Spleen (tissue), 7 donors: ENCODE data around the gene PNKD.

Source experiments
- CTCF ChIP-seq, 11 experiments: fragments of 200-600 bp in 7 of 11; fragments of 450-650 bp in 4 of 11; sonication (generic) in 4 of 11; IDR thresholded peaks in 8 of 11; conservative IDR thresholded peaks in 3 of 11; 1 replicate in 7 of 11; 2 replicates in 4 of 11; pipeline versions ENCODE4 v1.4.0 to v1.8.0; 2016 to 2021; ENCODE audit warnings: antibody characterized with exemption in 11 of 11, inconsistent platforms in 4 of 11, mild to moderate bottlenecking in 1 of 11
- POLR2A ChIP-seq, 3 donors: fragments of 450-650 bp; IDR thresholded peaks; one replicate each; pipeline ENCODE4 v1.5.1; 2017; ENCODE audit warnings: antibody characterized with exemption in 3 of 3, mild to moderate bottlenecking in 1 of 3
- donor health status: DM: no; HTN: no; CAD: no; lungs with moderate emphysema.
- donor health status: DM: no; HTN: no; CAD: no.
- donor health status: DM: no; HTN: no; CAD: no.

- TF ChIP-seq POLR2A (IDR thresholded peaks at IDR 0.05): no peak
- TF ChIP-seq CTCF (IDR thresholded peaks at IDR 0.05 in 8 of 11, conservative IDR thresholded peaks at IDR 0.05 in 3 of 11): no peak
Observed at GRCh38 chr2:218331745-218332144, 61.4 kb downstream of the PNKD start.
